GF-D8 (cell line): ENCODE measurements around the gene CTU2.

Experiments used
- DNase-seq: peaks from one replicate; lab custom pipeline; 2025; lab: John Stamatoyannopoulos, UW

Gene CTU2

DNA sequence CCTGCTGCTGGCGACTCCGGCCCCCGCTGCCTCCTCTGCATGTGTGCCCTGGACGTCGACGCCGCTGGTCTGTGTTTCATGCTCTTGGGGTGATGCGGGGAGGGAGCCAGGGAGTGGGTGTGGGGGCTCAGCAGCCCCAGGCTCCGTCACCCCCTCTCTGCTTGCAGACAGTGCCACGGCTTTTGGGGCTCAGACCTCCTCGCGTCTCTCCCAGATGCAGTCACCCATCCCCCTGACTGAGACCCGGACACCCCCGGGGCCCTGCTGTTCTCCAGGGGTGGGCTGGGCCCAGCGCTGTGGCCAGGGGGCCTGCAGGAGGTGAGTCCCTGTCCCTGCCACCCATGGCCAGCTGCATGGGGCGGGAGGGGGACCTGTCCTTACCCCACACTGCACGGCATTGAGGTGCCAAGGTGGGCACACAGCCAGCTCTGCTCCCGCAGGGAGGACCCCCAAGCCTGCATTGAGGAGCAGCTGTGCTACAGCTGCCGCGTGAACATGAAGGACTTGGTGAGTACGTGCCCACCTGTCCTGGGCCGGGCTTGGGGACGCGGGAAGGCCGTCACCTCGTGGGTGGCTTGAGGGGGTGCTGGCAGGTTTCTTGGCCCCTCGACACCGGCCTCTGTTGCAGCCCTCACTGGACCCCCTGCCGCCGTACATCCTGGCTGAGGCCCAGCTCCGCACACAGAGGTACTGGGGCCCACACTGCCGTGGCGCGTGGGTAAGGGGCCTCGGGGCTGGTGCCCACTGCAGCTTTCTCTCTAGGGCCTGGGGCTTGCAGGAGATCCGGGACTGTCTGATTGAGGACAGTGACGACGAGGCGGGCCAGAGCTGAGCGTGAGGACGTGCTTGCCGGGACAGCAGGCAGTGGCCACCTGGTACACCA, 8.4 kb downstream of the CTU2 start:
- DNase-seq = no peak

DNA sequence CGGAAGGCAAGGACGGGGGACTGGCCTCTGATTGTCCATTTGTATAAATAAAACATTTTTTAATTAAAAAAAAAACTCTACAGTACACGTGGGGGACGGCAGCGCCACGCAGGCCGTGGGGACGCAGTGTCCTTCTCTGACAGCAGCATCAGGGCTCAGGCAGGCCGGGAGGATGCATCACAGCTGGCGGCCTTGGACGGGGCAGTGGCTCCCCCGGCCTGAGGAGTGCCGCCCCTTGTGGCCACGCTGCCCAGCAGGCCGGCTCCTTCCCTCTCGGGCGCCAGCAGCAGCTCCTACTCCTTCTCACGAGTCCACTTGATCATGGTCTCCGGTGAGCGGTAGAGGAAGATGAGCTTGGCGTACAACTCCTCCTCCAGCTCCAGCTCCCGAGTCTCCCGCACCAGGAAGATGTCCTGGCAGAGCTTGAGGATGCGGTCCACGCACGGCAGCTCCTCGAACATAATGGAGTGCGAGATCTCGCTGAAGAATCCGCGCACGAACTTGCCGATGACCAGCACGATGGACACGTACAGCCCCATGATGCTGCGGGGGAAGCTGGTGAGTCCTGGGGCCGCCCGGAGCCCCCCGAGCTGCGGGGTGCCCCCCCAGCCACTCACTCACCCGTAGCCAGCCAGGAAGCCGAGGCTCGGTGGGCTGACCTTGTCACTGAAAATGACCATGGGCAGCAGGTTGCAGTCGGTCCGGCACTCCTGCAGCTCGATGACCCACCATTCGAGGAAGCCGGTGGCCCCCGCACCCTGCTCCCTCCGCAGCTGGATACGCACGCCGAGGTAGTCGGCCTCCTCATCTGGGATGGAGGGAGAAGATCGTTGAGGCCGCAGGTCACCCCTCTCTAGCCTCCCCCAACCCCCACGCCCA, 9.2 kb downstream of the CTU2 start:
- DNase-seq = no peak

DNA sequence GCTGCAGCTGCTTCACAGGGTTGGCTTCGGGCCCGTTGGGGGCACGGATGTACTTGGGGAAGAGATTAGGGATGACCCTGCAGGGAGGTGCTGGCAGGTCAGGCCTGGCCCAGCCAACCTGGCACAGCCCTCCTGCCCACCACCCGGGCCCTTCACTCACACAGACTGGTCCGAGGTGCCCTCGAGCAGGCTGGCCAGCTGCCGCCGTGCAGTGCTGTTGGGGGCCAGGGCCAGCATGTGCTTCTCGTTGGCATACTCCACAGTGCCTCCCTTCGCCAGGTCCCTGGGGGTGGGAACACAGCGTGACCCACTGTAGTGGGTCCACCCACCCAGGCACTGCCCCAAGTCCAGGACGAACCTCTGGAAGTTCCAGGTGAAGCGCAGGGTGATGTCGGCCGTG, 9.9 kb downstream of the CTU2 start:
- no peak for DNase-seq

DNA sequence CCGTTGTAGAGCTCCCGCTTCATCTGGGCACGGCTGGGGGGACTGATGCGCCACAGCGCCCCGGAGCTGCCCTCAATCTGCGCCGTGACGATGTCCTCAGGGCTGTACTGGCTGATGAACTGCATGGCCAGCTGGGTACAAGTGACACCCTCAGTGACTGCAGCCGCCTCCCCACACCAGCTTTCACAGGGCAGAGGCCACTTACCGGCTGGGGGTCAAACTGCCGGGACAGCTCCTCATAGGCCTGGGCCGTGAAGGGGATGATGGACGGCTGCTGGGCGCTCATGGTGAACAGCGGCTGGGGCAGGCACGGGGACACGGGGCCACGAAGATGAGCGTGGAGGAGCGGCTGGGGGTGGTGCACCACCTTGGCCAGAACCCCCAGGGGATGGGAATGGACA, 10.3 kb downstream of the CTU2 start:
- DNase-seq = no peak

DNA sequence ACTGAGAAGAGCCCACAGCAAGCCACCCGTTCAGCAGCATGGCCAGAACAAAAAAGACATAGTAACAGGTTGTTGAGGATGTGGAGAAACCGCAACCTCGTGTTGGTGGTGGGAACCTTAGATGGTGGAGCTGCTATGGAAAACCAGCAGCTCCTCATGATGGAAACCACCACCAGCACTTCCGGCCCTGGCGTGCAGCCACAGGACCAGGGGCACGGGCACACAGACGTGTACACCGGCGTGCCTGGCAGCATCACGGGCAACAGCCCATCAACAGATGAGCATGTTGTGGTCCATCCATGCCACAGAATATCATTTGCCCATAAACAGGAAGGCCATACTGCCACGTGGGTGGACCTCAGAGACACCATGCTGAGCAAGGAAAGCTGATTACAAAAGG, 11.9 kb downstream of the CTU2 start:
- no peak for DNase-seq

DNA sequence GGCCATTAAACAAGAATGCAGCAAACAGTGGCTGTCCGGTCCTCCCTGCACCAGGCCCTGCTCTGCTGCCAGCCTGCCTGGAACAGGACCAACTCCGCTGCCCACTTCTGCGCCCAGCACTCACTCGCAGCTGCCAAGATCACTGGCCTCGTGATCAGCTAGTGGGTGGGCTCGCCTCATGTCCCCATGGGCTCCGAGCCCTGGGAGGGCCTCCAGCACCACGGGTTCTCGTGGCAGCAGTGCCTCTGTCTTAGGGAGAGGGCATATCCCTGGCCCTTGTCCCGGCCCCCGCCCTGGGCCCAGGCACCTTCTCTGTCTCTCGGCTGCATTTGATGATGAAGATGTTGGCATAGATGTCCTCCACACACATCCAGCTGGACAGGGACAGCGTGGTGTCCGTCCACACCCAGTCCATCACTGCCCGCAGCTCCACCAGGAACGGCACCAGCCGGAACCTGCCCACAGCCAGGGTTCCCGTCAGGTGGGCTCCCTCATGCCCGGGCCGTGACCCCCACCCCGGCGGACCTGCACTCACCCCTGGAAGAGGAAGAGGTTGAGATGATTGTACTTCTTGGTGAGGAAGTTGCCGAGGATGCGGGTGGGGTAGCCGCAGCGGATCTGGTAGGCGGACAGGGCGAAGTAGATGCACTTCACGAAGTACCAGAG, 13.1 kb downstream of the CTU2 start:
- DNase-seq = no peak

DNA sequence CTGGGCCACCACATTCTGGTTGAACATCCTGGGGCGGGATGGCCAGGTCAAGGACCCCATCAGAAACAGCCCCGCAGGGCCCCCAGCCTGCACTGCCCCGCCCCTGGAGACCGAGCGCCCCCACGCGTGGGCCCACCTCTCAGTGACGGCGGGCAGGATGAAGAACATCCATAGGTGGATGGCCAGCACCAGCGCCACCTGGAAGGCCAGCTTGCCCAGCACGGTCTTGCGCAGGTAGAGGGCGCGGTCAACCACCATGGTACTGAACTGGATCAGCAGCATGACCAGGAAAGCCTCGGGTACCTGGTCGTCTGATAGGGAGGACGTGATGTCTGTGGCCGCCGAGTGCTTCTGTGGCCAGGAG, 13.6 kb downstream of the CTU2 start:
- DNase-seq = no peak

DNA sequence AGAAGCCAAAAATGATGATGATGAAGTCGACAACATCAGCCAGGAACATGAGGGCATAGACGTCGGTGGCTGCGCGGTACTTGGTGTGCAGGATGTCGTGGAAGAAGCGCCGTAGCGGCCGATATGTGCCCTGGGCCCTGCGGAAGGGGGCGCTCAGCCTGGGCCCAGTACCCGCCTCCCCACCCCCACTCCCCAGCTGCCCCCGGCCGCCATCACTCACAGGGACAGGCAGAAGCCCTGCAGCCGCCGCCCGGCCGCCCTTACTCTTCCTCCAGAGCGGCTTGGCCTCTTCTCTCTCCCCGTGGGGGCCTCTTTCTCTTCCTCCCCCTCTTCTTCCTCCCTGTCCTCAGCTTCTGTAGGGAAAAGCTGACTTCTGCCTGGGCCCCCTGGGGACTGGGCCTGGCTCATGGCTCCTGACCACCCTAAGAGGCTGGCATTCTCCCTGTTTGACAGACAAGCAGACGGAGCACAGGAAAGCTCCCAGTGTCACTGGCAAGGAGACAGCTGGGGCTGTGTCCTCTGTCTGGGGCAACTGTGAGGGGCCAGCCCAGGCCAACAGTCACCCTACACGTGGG, 14.2 kb downstream of the CTU2 start:
- DNase-seq = no peak

DNA sequence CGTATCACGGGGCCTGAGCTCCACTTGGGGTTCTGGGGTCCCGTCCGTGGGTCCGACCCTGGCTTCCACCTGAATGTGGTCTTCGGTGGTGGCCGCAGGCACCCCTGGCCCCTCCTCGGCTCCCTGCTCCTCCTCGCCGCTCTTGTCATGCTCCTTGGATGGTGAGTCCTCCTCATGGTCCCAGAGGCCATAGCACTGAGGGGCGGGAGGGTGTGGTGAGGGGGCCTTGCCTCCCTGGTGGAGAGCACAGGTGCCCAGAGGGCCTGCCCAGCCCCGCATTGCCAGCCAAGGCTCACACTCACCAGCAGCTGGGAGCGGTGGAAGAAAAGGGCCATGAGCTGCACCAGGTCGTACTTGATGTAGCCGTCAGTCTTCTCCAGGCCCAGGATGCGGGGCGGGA, 14.9 kb downstream of the CTU2 start:
- no peak for DNase-seq

DNA sequence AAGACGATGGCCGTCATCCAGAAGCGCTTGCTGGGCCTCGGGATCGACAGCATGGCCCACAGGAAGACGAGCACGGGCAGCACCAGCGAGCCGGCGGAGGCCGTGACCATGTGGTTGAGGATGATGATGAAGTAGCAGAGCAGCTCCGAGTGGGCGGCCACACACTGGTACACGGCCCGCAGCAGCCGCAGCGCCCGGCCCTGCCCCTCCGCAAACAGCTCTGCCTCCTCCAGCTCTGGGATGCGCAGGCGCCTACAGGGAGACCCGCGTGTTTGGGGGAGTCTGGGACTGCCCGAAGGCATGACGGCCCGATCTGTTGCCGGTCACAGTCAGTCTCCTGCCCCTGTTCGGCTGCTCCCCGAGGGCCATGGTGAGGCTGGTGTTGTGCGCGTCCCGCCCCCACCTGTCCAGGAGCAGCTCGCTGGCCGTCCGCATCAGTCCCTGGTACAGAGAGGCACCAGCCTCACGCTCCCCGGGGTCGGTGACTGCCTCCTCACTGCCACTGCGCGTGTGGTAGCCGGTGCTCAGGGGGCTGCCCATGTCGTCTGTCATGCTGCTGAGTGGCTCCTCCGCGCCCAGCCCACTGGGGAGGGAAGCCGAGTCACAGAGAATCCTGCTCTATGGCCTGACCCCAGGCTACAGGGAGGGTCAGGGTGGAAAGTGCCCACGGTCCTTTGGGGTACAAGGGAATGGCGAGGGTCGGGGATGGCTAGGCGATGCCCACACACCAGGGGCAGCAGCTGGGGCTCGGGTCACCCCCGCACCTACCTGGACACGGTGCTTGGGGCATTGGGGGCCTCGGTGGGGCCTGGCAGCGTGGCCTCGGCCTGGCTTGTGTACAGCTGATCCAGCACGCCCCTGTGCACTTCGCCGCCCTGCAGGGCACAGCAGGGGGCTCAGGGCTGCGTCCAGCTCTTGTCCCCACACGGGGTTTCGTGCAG, 15.8 kb downstream of the CTU2 start:
- no peak for DNase-seq

DNA sequence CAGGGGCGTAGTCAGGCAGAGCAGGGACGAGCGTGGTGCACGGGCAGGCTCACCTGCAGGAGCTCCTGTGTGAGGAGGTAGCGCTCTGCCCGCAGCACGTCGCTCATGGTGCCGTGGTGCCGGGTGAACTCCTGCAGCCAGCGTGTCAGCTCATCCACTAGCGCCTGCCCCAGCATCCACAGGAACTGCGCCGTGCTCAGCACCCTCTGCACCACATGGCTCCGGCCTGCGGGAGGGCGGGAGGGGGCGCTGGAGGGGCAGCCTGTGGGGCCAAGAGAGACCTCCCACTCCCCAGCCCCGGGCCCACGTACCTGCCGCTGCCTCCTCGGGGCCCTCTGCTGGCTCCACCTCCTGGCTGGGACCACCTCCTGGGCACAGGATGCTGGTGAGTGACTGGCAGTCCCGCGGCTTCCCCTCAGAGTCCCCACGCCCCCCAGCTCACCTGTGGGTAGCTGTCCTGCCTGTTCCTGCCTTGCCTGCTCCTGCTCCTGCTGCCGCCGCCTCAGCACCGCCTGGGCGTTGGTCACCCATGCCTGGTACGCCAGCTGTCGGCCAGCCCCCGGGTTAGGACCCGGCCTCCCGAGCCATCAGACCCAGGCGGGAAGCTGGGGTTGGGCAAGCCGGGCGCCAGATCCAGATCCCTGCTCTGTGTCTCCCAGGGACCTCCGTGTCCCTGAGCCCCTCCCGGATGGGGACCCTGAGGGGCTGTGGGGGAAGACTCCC, 16.6 kb downstream of the CTU2 start:
- no peak for DNase-seq

DNA sequence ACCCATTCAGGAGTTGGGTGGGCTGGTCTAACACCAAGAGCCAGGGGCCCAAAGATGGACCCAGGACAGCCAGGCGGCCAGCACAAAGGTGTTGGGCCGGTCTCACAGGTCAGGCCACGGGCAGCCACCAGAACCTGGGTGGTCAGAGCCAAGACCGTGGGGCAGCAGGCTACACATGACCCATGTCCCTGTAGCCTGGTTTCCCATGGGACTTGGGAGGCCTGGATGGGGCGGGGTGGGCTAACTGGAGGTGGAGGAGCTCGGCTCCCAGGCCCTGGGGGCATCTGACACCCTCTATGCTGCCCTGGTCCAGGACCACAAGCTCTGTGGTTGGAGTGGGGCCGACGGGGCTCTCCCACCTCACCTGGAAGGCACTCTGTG, 17.2 kb downstream of the CTU2 start:
- no peak for DNase-seq

DNA sequence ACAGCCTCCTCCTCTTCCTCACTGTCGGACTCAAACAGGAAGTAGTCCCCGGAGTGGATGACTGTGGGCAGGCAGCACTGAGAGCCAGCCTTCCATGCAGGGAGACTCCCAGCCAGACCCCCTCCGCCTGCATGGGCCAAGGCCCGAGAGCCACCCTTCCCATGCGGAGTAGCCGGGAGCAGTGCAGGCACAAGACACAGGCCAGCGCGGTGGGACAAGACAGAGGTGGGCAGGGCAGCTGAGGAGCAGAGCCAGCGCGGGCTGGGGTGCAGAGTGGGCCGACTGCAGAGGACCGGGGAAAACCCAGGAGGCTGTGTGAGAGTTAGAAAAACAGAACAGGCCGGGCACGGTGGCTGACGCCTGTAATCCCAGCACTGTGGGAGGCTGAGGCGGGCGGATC, 17.6 kb downstream of the CTU2 start:
- DNase-seq = no peak

DNA sequence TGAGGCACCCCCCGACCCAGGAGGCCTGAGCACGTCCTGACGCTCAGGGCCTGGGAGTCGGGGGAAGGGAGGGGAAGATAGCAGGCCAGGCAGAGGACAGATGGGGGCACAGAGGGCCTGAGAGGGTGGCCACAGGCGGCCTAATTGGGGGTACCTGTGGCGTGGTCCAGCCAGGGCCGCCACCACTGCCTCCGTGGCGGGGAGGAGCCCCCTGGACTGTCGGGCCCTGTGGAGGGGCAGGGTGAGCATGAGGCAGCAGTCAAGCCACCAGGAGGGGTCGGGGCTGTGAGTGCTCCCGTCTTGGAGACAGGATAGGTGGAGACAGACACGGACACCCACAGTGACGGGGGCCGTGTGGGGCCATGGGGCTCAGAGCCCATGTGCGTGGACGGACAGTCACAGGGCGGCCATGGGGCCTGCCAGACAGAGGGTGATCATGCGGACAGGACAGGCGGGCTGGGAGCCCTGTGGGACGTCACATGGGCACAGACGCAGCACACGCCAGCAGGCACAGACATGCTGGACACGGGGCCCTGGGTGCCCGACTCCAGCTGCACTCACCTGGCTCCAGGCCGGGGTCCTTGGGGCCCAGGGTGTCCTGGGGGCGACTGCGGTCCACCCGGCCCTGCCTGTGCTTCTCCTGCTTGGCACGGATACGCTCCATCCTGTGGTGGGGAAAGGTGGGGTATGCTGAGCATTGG, 18.7 kb downstream of the CTU2 start:
- DNase-seq = no peak

DNA sequence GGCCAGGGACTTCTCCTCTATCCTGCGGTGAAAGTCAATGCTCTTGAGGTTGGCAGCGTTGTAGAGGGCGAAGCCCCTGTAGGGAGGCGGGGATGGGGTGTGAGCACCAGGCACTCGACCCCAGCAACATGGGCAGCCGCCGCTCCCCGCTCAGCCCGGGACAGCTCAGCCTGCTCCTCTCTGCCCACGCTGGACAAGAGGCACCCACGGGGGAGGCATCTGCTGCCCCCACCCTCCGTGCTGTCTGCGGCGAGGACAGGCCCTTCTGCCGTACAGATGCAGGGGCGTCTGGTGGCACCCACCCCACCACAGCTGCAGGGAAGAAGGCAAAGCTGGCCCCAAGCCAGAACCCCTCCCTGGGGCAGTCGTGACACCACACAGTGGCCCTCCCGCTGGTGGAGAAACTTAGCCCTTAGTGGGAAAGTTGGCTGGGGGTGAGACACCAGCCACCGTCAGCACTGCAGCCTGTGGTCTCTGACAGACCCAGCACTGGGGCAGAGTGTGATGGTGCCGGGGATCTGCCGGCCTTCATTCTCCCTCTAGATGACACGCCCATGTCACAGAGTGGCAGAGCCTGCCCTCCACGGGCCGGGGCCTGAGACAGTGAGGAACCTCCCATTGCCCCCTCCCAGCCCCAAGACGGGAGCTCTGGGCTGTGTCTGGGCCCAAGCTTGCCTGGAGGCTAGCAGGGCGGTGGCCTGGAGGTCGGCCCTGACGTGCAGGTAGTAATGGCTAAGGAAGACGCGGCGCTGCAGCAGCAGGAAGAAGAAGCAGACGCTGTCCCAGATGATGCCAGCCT, 19.5 kb downstream of the CTU2 start:
- no peak for DNase-seq

DNA sequence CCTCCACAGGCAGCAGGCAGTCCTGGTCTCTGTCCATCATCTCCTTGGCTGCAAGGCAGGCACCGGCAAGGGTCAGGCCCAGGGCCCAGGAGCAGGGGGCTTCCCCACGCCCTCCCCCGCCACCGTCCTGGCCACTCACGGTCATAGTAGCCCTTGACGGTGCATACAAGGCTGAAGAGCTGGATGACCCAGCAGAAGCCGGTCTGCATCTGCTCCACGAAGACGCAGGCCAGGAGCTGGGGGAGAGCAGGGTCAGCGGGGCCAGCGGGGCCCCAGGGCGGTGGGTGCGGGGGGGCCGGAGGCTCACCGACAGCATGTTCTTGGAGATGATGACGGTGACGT, 20.1 kb downstream of the CTU2 start:
- DNase-seq = no peak

DNA sequence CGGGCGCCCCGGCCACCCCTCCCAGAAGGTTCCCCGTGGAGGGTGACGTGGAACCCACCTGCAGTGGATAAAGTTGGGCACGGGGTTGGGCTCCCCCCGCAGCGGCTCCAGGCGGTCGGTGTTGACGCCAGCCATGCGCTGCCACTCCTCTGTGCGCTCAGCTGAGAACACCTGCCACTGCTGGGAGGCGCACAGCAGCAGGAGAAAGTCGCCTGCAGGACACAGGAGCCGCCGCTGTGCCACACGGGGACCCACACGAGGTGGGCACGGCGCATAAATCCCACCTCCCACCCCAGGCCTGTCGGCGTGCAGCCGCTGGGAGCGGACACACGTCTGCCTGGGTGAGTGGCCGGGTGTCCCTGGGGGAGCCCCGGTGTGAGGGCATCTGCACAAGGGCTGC, 20.7 kb downstream of the CTU2 start:
- no peak for DNase-seq

DNA sequence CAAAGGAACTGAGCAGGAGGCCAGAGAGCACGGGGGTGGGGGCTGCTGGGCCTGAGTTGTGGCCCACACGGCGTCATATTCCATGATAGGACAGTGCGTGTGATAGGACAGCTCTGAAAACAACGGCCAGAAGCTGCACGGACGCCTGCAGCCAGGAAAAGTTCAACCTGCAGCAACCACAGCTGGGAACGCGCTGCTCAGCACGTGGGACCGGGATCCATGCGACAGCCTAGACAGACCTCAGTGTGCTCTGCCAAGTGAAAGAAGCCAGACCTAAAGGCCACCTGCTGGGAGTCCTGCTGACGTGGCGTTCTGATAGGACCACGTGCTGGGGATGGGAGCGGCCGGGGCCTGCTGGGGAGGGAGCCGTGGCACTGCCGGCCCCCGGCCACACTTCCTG, 21.6 kb downstream of the CTU2 start:
- DNase-seq = no peak
